Ishikawa (cell line): ENCODE results near the gene CD14.

Experiments
- CEBPB ChIP-seq: IDR thresholded peaks from 2 replicates; pipeline ENCODE4 v1.6.1; 2012
- CREB1 ChIP-seq: IDR thresholded peaks from 2 replicates; pipeline ENCODE4 v1.6.1; 2012; ENCODE audit warnings: low read depth
- FOXM1 ChIP-seq: IDR thresholded peaks from 2 replicates; pipeline ENCODE4 v1.6.1; 2012; ENCODE audit warnings: low read depth, borderline replicate concordance
- MAX ChIP-seq: IDR thresholded peaks from 2 replicates; pipeline ENCODE4 v1.6.1; 2012
- NFIC ChIP-seq: IDR thresholded peaks from 2 replicates; pipeline ENCODE4 v1.6.1; 2012
- RAD21 ChIP-seq: IDR thresholded peaks from 2 replicates; pipeline ENCODE4 v1.6.1; 2012; ENCODE audit warnings: low read depth
- REST ChIP-seq: IDR thresholded peaks from 2 replicates; pipeline ENCODE4 v1.6.1; 2012; ENCODE audit warnings: low read depth, mild to moderate bottlenecking
- TAF1 ChIP-seq: IDR thresholded peaks from 2 replicates; pipeline ENCODE4 v1.6.1; 2012; ENCODE audit warnings: low read depth, mild to moderate bottlenecking
- TCF12 ChIP-seq: IDR thresholded peaks from 2 replicates; pipeline ENCODE4 v1.6.1; 2012; ENCODE audit warnings: low read depth
- TEAD4 ChIP-seq: IDR thresholded peaks from 2 replicates; pipeline ENCODE4 v1.6.1; 2012

- TF ChIP-seq MAX (no peak), FOXM1 (no peak), CREB1 (no peak), NFIC (no peak), REST (no peak), RAD21 (no peak), TEAD4 (no peak), TCF12 (no peak), TAF1 (no peak), CEBPB (no peak)
Observed at GRCh38 chr5:140633021-140633471, at the start of gene CD14.
